NCI-H2227 treated with DMSO at 0.1 percent for 48 hours (cell line): ENCODE data around the gene TNRC6C.
"Not testable (repeated sequence)": the region's sequence is repeated elsewhere in the genome, so short reads cannot be mapped to it uniquely, and the experiment has no call there.

Experiments used
- DNase-seq: peaks from one replicate; lab custom pipeline; 2025; lab: John Stamatoyannopoulos, UW

Gene TNRC6C

DNA sequence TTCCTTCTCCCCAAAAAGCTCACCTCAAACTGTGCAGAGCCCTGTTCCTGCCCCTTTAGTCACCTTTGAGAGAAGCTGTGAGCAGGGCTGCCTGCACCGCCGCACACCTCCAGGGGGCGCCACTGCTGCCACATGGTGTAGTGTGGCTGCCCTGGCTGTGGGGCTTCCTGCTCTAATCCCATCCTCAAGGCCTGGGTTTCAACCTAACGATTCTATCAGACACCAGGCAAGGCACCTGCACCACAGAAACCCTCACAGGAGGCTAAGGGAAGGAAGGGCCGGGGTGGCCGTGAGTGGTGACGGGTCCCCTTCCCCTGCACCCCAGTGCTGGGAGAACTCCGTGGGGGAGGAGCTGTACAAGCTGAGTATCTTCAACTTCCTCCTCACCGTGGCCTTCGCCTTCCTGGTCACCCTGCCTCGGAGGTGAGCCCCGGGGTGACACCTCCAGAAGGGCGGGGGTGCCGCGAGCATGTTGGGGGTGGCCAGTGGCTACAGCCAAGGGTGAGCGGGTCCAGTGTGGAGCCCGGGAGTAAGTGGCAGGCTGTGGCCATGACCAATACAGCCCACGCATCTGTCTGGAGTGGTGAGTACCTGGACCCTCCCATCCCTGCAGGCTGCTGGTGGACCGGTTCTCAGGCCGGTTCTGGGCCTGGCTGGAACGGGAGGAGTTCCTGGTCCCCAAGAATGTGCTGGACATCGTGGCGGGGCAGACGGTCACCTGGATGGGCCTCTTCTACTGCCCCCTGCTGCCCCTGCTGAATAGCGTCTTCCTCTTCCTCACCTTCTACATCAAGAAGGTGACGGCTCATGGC is 179.1 kb downstream of the TNRC6C start:
- no peak for DNase-seq

DNA sequence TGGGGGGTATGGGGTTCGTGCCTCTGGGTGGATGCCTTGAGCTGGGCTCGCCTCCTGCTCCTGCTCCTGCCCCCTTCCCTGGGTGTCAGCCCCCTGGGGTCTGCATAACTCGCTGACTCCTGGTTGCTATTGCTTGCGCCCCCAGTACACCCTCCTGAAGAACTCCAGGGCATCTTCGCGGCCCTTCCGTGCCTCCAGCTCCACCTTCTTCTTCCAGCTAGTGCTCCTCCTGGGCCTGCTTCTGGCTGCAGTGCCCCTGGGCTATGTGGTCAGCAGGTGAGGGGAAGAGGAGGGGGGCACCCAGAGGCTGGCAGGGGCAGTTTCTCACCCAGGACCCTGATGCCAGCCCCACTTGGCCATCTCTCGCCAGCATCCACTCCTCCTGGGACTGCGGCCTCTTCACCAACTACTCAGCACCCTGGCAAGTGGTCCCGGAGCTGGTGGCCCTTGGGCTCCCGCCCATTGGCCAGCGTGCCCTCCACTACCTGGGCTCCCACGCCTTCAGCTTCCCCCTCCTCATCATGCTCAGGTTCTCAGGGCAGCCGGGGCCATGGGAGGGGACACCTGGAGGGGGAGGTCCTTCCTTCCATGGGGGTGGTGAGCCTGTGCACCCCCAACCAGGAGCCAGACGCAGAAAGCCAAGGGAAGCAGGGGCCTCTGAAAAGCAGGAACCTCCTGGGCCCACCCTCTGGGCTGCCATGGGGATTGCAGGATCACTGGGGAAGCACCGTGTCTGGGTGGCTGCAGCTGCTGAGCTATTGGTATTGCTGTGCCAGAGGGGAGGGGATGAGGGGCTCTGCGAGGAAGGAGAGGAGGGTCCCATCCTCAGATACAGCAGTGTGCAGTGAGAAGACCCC is 179.9 kb downstream of the TNRC6C start:
- DNase-seq, result no peak

DNA sequence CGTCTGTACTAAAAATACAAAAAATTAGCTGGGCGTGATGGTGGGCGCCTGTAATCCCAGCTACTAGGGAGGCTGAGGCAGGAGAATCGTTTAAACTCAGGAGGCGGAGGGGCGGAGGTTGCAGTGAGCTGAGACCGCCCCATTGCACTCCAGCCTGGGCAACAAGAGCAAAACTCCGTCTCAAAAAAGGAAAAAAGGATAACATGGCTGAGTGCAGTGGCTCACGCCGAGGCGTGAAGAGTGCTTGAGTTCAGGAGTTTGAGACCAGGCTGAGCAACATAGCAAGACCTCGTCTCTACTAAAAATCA is 181.3 kb downstream of the TNRC6C start:
- not testable (repeated sequence) for DNase-seq

GRCh38 chr17:78140169-78141051 is 181.9 kb downstream of the TNRC6C start:
- no peak for DNase-seq

DNA sequence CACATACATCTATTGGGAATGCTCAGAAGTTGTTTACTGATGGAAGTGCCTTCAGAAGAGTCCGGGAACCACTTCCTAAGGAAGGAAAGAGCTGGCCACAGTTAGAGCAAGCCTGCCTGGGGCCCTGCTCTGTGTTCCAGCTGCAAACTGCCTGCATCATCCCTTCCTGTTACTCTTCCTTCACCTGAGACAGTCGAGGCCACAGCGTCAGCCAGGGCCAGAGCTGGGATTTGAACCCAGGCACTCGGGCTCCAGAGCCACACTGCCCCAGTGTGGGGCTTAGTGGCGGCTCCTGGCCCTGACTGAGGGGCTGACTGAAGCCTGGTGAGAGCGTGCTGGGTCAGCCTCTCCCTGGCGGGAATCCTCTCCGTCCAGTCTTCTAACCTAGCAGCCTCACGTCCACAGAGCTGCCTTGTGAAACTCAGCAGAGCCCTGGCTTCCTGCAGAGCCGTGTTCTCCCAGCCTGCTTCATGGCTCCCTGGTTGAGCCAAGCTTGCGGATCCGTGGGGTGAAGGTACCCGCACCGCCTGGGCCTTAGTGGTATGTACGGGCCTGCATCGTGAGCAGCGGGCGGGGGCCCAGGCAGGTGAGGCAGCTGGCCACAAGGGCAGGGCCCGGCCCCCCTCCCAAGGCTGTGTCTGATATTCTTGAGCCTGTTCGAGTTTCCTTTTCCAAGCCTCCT is 183.1 kb downstream of the TNRC6C start:
- no peak for DNase-seq

- no peak for DNase-seq
Observed at GRCh38 chr17:78142119-78142861, 183.8 kb downstream of the TNRC6C start.

DNA sequence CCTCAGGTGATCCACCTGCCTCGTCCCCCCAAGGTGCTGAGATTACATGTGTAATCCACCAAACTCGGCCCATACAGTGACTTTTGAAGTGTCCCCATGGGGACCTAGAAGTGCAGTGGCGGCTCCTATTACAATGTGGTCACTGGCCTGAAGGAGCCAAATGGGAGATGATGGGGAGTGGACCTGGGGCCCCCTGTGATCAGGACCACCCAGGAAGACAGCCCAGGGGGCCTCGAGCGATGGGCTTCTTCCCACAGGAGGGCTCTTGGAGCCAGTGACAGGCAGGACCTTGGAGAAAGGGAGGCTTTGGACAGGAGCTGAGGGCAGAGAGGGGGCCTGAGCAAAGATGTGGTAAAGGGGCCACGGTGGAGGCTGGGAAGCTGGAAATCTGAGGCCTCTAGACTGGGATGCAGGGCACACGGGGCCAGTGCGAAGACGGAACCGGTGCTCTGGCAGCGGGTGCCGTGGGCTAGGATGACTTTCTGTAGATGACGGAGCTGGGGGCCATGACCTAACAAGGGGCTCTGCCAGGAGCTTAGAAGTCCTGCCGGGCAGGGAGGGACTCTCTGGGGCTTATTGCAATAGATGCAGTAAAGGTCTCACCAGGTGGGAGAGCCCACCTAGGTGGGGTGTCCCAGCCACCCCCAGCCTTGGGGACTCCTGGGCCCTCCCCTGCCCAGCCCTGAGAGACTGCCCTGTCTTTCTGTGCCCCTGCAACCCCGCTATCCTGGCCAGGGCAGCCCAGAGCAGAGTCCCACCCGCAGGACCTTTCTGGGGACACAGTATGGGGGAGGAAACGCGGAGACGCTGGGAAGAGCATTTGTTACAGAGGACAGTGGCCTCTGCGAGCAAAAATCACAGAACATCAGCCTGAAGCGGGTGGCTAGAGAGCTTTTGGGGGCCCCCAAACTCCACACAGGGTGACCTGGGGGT is 185.0 kb downstream of the TNRC6C start:
- DNase-seq, result no peak

GRCh38 chr17:78144147-78144719 is 185.7 kb downstream of the TNRC6C start:
- DNase-seq, result no peak

- no peak for DNase-seq
Observed at GRCh38 chr17:78144736-78145641, 186.5 kb downstream of the TNRC6C start.

DNA sequence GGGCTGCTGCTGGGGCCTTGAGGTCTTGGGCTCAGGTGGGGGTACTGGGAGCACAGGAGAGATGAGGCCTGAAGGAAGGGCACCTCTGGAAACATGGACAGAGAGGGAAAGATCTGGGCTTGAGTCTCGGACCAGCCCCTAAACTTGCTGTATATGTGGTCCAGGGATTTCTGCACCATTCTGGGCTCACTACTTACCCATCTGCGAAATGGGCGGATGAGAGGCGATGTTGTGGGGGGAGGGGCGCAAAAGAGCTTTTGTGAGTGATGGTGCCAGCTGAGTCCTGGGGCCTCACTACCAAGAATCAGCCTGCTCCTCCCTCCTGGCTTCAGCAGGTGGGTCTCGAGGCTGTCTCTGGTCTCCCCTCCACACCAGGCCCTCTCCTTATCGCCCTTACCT is 188.0 kb downstream of the TNRC6C start:
- DNase-seq, result no peak

- no peak for DNase-seq
Observed at GRCh38 chr17:78146881-78147280, 188.4 kb downstream of the TNRC6C start.

GRCh38 chr17:78147315-78147998 is 189.0 kb downstream of the TNRC6C start:
- no peak for DNase-seq

- DNase-seq, result no peak
Observed at GRCh38 chr17:78148286-78149016, 189.9 kb downstream of the TNRC6C start.

DNA sequence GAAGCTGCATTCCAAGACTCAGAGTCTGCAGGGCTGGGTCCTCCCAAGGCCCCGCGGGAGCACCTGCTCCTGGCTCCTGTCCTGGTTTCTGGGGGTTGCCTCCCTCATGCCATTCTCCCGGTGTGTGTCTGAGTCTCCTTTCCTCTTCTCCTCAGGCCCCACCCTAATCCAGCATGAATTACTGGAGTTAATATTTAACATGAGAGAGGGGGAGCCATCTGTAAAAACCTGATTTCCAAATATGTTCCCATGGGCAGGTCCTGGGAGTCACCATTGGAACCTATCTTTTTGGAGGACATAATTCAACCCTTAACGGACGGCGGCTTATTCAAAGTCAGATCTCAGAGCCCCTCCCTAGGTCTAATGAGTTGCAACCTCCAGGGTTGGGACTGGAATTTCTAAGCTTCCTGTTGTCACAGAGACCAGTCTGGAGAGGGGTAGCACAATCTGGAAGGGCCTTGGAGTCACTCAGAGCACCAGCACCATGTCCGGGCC is 193.1 kb downstream of the TNRC6C start:
- DNase-seq, result no peak

- no peak for DNase-seq
Observed at GRCh38 chr17:78154903-78155811, 196.7 kb downstream of the TNRC6C start.
